PC-9 (cell line): Measurements from ENCODE around the gene EIF4E1B.

Experiments
- EZH2 ChIP-seq: fragments of 200-600 bp; sonication (generic); IDR thresholded peaks from 2 replicates; pipeline ENCODE4 v1.8.0; 2017; ENCODE audit warnings: antibody characterized with exemption, low read depth
- TF ChIP-seq, protein P1 (sequence below): fragments of 200-600 bp; sonication (generic); conservative IDR thresholded peaks from 2 replicates; pipeline ENCODE4 v1.6.1; 2017; ENCODE audit warnings: mixed run types, antibody characterized with exemption, mild to moderate bottlenecking, moderate library complexity

DNA sequence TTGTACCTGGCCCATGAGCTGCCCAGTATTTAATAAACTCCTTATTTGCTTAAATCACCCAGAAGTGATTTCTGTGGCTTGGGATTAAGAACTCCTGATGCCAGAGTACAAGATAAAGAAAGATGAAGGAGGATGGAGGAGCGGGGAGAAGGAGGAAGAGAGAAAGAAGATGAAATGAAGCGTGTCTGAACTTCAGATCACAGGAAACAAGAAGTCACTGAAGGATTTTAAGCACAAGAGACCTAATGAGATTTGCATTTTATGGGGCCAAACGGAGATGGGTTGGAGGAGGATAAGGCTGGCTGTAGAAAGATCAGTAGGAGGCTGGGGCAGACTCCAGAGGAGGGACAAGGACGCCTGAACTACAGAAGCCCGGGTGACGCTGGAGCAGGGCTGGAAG is 3.1 kb downstream of the EIF4E1B start:
- TF ChIP-seq, protein P1, sequence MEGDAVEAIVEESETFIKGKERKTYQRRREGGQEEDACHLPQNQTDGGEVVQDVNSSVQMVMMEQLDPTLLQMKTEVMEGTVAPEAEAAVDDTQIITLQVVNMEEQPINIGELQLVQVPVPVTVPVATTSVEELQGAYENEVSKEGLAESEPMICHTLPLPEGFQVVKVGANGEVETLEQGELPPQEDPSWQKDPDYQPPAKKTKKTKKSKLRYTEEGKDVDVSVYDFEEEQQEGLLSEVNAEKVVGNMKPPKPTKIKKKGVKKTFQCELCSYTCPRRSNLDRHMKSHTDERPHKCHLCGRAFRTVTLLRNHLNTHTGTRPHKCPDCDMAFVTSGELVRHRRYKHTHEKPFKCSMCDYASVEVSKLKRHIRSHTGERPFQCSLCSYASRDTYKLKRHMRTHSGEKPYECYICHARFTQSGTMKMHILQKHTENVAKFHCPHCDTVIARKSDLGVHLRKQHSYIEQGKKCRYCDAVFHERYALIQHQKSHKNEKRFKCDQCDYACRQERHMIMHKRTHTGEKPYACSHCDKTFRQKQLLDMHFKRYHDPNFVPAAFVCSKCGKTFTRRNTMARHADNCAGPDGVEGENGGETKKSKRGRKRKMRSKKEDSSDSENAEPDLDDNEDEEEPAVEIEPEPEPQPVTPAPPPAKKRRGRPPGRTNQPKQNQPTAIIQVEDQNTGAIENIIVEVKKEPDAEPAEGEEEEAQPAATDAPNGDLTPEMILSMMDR: no peak
- no peak for TF ChIP-seq EZH2
